A673 (cell line): ENCODE measurements around the gene ATG14. TPM values are rescaled to one million over a fixed set of nuclear protein-coding genes. Genes with fewer than 3 reads are reported as not detected.

Source experiments
- BruUV-seq: library from RNA; stranded (reverse); fragments of 400-500 nt; replicated peaks from 2 replicates; lab custom pipeline; 2021; lab: Mats Ljungman, UMichigan
- CTCF ChIA-PET: fragments of 300-600 bp; sonication (Branson Sonifier 250); formaldehyde crosslinking; loops from one replicate; lab custom pipeline; 2022; ENCODE audit warnings: antibody characterized with exemption; lab: Charles Lee
- POLR2A ChIA-PET: fragments of 300-600 bp; sonication (Branson Sonifier 250); formaldehyde crosslinking; loops from one replicate; lab custom pipeline; 2022; ENCODE audit warnings: antibody characterized with exemption; ENCODE audit not compliant: low non-redundant PET; lab: Charles Lee
- DNase-seq: peaks from one replicate; pipeline ENCODE4 v3.0.0-alpha.2; 2015; ENCODE audit warnings: low spot score
- H3K27ac ChIP-seq: fragments of 200-600 bp; sonication (generic); 2 replicates; pipeline ENCODE4 v1.5.1; 2016; ENCODE audit warnings: mixed run types, low read depth, mild to moderate bottlenecking, mixed read lengths, antibody characterized with exemption, low read length; ENCODE audit not compliant: poor library complexity, severe bottlenecking
- H3K27me3 ChIP-seq: fragments of 200-600 bp; sonication (generic); replicated peaks from 2 replicates; pipeline ENCODE4 v1.6.1; 2017; ENCODE audit warnings: mixed run types, low read depth, mild to moderate bottlenecking, mixed read lengths, antibody characterized with exemption, low read length; ENCODE audit not compliant: insufficient read depth, poor library complexity
- H3K36me3 ChIP-seq: fragments of 200-600 bp; sonication (generic); 2 replicates; pipeline ENCODE4 v1.6.1; 2016; ENCODE audit warnings: mixed run types, mild to moderate bottlenecking, mixed read lengths, antibody characterized with exemption, low read length; ENCODE audit not compliant: insufficient read depth, poor library complexity, severe bottlenecking
- H3K4me1 ChIP-seq: fragments of 200-600 bp; sonication (generic); 2 replicates; pipeline ENCODE4 v1.6.1; 2017; ENCODE audit warnings: mixed run types, mild to moderate bottlenecking, mixed read lengths, antibody characterized with exemption, low read length; ENCODE audit not compliant: insufficient read depth, poor library complexity, severe bottlenecking
- H3K4me3 ChIP-seq: fragments of 200-600 bp; sonication (generic); 2 replicates; pipeline ENCODE4 v1.5.1; 2016; ENCODE audit warnings: low read depth, mixed run types, mild to moderate bottlenecking, mixed read lengths, low read length; ENCODE audit not compliant: poor library complexity, severe bottlenecking
- H3K9me3 ChIP-seq: fragments of 200-600 bp; sonication (generic); 2 replicates; pipeline ENCODE4 v1.6.1; 2016; ENCODE audit warnings: mixed run types, low read depth, mild to moderate bottlenecking, mixed read lengths, antibody characterized with exemption, low read length; ENCODE audit not compliant: poor library complexity, severe bottlenecking
- CTCF ChIP-seq: fragments of 300-800, 200-600 bp; sonication (generic); conservative IDR thresholded peaks from 2 replicates; pipeline ENCODE4 v1.5.1; 2017; ENCODE audit warnings: low read depth, mild to moderate bottlenecking, antibody characterized with exemption, low read length, moderate library complexity, mixed read lengths
- EZH2 ChIP-seq: fragments of 200-600 bp; sonication (generic); IDR thresholded peaks from 2 replicates; pipeline ENCODE4 v1.6.1; 2017; ENCODE audit warnings: borderline replicate concordance, low read depth, mild to moderate bottlenecking, mixed read lengths, antibody characterized with exemption, low read length; ENCODE audit not compliant: poor library complexity, severe bottlenecking
- intact Hi-C: fragments of 100-400 bp; cut with micrococcal nuclease; formaldehyde crosslinking; loops from one replicate; pipeline ENCODE4 v1.10.0; 2022; ENCODE audit not compliant: unreplicated experiment
- total RNA-seq: library from RNA; stranded (reverse); gene quantifications from 2 replicates; pipeline ENCODE4 v1.2.3, GENCODE V29; 2021

The ATG14 gene
- total RNA-seq, 1 experiment from 2014 or later, result 10.4 TPM

GRCh38 chr14:55399852-55400251 lies 11.8 kb downstream of the ATG14 start:
- no TSS peak for BruUV-seq
- Histone ChIP-seq H3K4me3 (no peak overlapping the region), H3K36me3 (no peaks in the 10 kb centered on the region), H3K9me3 (no peaks in the 10 kb centered on the region), H3K27ac (no peak overlapping the region), H3K27me3 (no peaks in the 10 kb centered on the region), H3K4me1 (no peaks in the 10 kb centered on the region)
- no peak for TF ChIP-seq EZH2
- TF ChIP-seq CTCF, result no peak
- ChIA-PET POLR2A (no interaction called here), CTCF (no interaction called here)
- no peak for DNase-seq
- intact Hi-C loops, result no loop called here

GRCh38 chr14:55399183-55399582 lies 12.4 kb downstream of the ATG14 start:
- intact Hi-C loops, result no loop called here
- Histone ChIP-seq H3K36me3 (no peaks in the 10 kb centered on the region), H3K9me3 (no peaks in the 10 kb centered on the region), H3K4me1 (no peaks in the 10 kb centered on the region), H3K4me3 (no peak overlapping the region), H3K27ac (no peak overlapping the region), H3K27me3 (no peaks in the 10 kb centered on the region)
- POLR2A ChIA-PET, result no interaction called here
- CTCF ChIA-PET, result no interaction called here
- no TSS peak for BruUV-seq
- TF ChIP-seq EZH2, result no peak
- no peak for TF ChIP-seq CTCF
- no peak for DNase-seq

- no peaks in the 10 kb centered on the region for H3K27me3 ChIP-seq
- ChIA-PET CTCF (no interaction called here), POLR2A (no interaction called here)
- no peaks in the 10 kb centered on the region for H3K36me3 ChIP-seq
- peak; percentile 6 for DNase-seq
- intact Hi-C loops, result no loop called here
- no peak overlapping the region for H3K4me3 ChIP-seq
- no TSS peak for BruUV-seq
- no peak overlapping the region for H3K27ac ChIP-seq
- no peaks in the 10 kb centered on the region for H3K9me3 ChIP-seq
- H3K4me1 ChIP-seq, result no peaks in the 10 kb centered on the region
- TF ChIP-seq CTCF (no peak), EZH2 (no peak)
Measured at GRCh38 chr14:55398679-55399078, 13.0 kb downstream of the ATG14 start.
